ENCODE data around the gene SREBF1. TPM values are rescaled to one million over a fixed set of nuclear protein-coding genes. Genes with fewer than 3 reads are reported as not detected.

The SREBF1 gene
- total RNA-seq, 2 experiments from 2014 or later, result 175 to 176 TPM

- H3K4me1 Mint-ChIP-seq, result peaks cover 36% of the 10 kb centered on the region
- CTCF ChIA-PET, result interaction anchor here (0.6 to 1.2 kb wide), 3 partner anchors 15 to 71 kb away, joined by 3 read pairs; no protein-coding TSS in a partner anchor
- H3K36me3 Mint-ChIP-seq (ENCODE audit: low read depth), result peaks cover 5% of the 10 kb centered on the region
- H3K4me3 Mint-ChIP-seq, result no peak overlapping the region
- no peaks in the 10 kb centered on the region for H3K9me3 Mint-ChIP-seq
- POLR2A ChIA-PET, result no interaction called here
- peaks cover 4% of the 10 kb centered on the region for H3K27me3 Mint-ChIP-seq
- DNase-seq, result no peak
- no peak overlapping the region for H3K27ac Mint-ChIP-seq
Observed at GRCh38 chr17:17788967-17789366, 47.8 kb downstream of the SREBF1 start.

GRCh38 chr17:17787568-17787967 is 49.2 kb downstream of the SREBF1 start:
- peaks cover 8% of the 10 kb centered on the region for H3K27me3 Mint-ChIP-seq
- H3K4me3 Mint-ChIP-seq, result no peak overlapping the region
- DNase-seq, result no peak
- no peaks in the 10 kb centered on the region for H3K9me3 Mint-ChIP-seq
- no peaks in the 10 kb centered on the region for H3K36me3 Mint-ChIP-seq (ENCODE audit: low read depth)
- ChIA-PET CTCF (interaction anchor here (0.8 kb wide), 1 partner anchor 25 kb away, joined by 5 read pairs; no protein-coding TSS in a partner anchor), POLR2A (no interaction called here)
- H3K4me1 Mint-ChIP-seq, result peaks cover 25% of the 10 kb centered on the region
- no peak overlapping the region for H3K27ac Mint-ChIP-seq

- ChIA-PET POLR2A (no interaction called here), CTCF (interaction anchor here (0.6 to 0.8 kb wide), 3 partner anchors 24 to 132 kb away, joined by 3 to 5 read pairs (median 4); no protein-coding TSS in a partner anchor)
- H3K9me3 Mint-ChIP-seq, result no peaks in the 10 kb centered on the region
- H3K4me1 Mint-ChIP-seq, result peaks cover 20% of the 10 kb centered on the region
- no peak for DNase-seq
- peaks cover 8% of the 10 kb centered on the region for H3K27me3 Mint-ChIP-seq
- no peak overlapping the region for H3K4me3 Mint-ChIP-seq
- H3K27ac Mint-ChIP-seq, result no peak overlapping the region
- H3K36me3 Mint-ChIP-seq (ENCODE audit: low read depth), result no peaks in the 10 kb centered on the region
Observed at GRCh38 chr17:17786998-17787397, 49.8 kb downstream of the SREBF1 start.

- Mint-ChIP-seq H3K36me3 (ENCODE audit: low read depth) (no peaks in the 10 kb centered on the region), H3K4me1 (peaks cover 17% of the 10 kb centered on the region), H3K27ac (no peak overlapping the region), H3K9me3 (no peaks in the 10 kb centered on the region), H3K4me3 (no peak overlapping the region), H3K27me3 (peaks cover 18% of the 10 kb centered on the region)
- CTCF ChIA-PET, result interaction anchor here (1.3 to 1.5 kb wide), 4 partner anchors 10 to 419 kb away, joined by 3 to 4 read pairs (median 3); no protein-coding TSS in a partner anchor
- POLR2A ChIA-PET, result no interaction called here
- DNase-seq, result no peak
Observed at GRCh38 chr17:17785407-17785806, 51.4 kb downstream of the SREBF1 start.

GRCh38 chr17:17784657-17785267 is 52.0 kb downstream of the SREBF1 start:
- Mint-ChIP-seq H3K36me3 (ENCODE audit: low read depth) (no peaks in the 10 kb centered on the region), H3K27me3 (peaks cover 18% of the 10 kb centered on the region), H3K27ac (peak overlapping the region; percentile 54), H3K4me3 (peak overlapping the region; percentile 16), H3K4me1 (peaks cover 17% of the 10 kb centered on the region), H3K9me3 (no peaks in the 10 kb centered on the region)
- POLR2A ChIA-PET, result no interaction called here
- DNase-seq, result peak; percentile 23
- CTCF ChIA-PET, result interaction anchor here (1.3 to 1.5 kb wide), 4 partner anchors 10 to 419 kb away, joined by 3 to 4 read pairs (median 3); no protein-coding TSS in a partner anchor

- H3K4me1 Mint-ChIP-seq, result peaks cover 17% of the 10 kb centered on the region
- H3K9me3 Mint-ChIP-seq, result no peaks in the 10 kb centered on the region
- H3K27ac Mint-ChIP-seq, result no peak overlapping the region
- ChIA-PET CTCF (interaction anchor here (1.4 to 1.5 kb wide), 2 partner anchors 9 to 21 kb away, joined by 3 to 4 read pairs; no protein-coding TSS in a partner anchor), POLR2A (no interaction called here)
- no peak for DNase-seq
- H3K36me3 Mint-ChIP-seq (ENCODE audit: low read depth), result no peaks in the 10 kb centered on the region
- peak overlapping the region; percentile 72 for H3K4me3 Mint-ChIP-seq
- H3K27me3 Mint-ChIP-seq, result peaks cover 18% of the 10 kb centered on the region
Observed at GRCh38 chr17:17783825-17784656, 52.7 kb downstream of the SREBF1 start.

GRCh38 chr17:17783116-17783824 is 53.5 kb downstream of the SREBF1 start:
- peak; percentile 66 for DNase-seq
- POLR2A ChIA-PET, result no interaction called here

GRCh38 chr17:17782523-17783115 is 54.2 kb downstream of the SREBF1 start:
- peak overlapping the region; percentile 73 for H3K4me3 Mint-ChIP-seq
- H3K27ac Mint-ChIP-seq, result no peak overlapping the region
- peaks cover 17% of the 10 kb centered on the region for H3K4me1 Mint-ChIP-seq
- no peaks in the 10 kb centered on the region for H3K9me3 Mint-ChIP-seq
- POLR2A ChIA-PET, result no interaction called here
- H3K36me3 Mint-ChIP-seq (ENCODE audit: low read depth), result no peaks in the 10 kb centered on the region
- H3K27me3 Mint-ChIP-seq, result peaks cover 18% of the 10 kb centered on the region
- CTCF ChIA-PET, result no interaction called here
- no peak for DNase-seq

More at GRCh38 chr17:17783116-17783824, 53.5 kb downstream of the SREBF1 start:
- CTCF ChIA-PET, result no interaction called here
- Mint-ChIP-seq H3K9me3 (no peaks in the 10 kb centered on the region), H3K27ac (no peak overlapping the region), H3K4me3 (peak overlapping the region; percentile 73), H3K27me3 (peaks cover 18% of the 10 kb centered on the region), H3K36me3 (ENCODE audit: low read depth) (no peaks in the 10 kb centered on the region), H3K4me1 (peaks cover 17% of the 10 kb centered on the region)

- Mint-ChIP-seq H3K4me1 (peaks cover 17% of the 10 kb centered on the region), H3K4me3 (peak overlapping the region; percentile 50), H3K27me3 (peaks cover 18% of the 10 kb centered on the region), H3K27ac (no peak overlapping the region), H3K9me3 (no peaks in the 10 kb centered on the region), H3K36me3 (ENCODE audit: low read depth) (no peaks in the 10 kb centered on the region)
- DNase-seq, result no peak
- ChIA-PET CTCF (no interaction called here), POLR2A (no interaction called here)
Observed at GRCh38 chr17:17781591-17782496, 54.9 kb downstream of the SREBF1 start.

GRCh38 chr17:17780922-17781590 is 55.7 kb downstream of the SREBF1 start:
- Mint-ChIP-seq H3K27me3 (peaks cover 18% of the 10 kb centered on the region), H3K36me3 (ENCODE audit: low read depth) (no peaks in the 10 kb centered on the region), H3K4me3 (no peak overlapping the region), H3K9me3 (no peaks in the 10 kb centered on the region), H3K4me1 (peaks cover 17% of the 10 kb centered on the region), H3K27ac (no peak overlapping the region)
- CTCF ChIA-PET, result interaction anchor here (1.4 kb wide), 1 partner anchor 15 kb away, joined by 3 read pairs; no protein-coding TSS in a partner anchor
- POLR2A ChIA-PET, result no interaction called here
- no peak for DNase-seq

- Mint-ChIP-seq H3K4me1 (peaks cover 6% of the 10 kb centered on the region), H3K9me3 (no peaks in the 10 kb centered on the region), H3K27me3 (peaks cover 14% of the 10 kb centered on the region), H3K4me3 (no peak overlapping the region), H3K27ac (no peak overlapping the region), H3K36me3 (ENCODE audit: low read depth) (no peaks in the 10 kb centered on the region)
- CTCF ChIA-PET, result interaction anchor here (0.6 kb wide), 1 partner anchor 16 kb away, joined by 3 read pairs; no protein-coding TSS in a partner anchor
- DNase-seq, result no peak
- POLR2A ChIA-PET, result no interaction called here
Observed at GRCh38 chr17:17779015-17779611, 57.7 kb downstream of the SREBF1 start.

Measured in activated CD4-positive, alpha-beta T cell treated with anti-CD3 and anti-CD28 coated beads, Interleukin-2, amount 10 ng/mL, durations not matched to agents 7 days and 5 days (primary cell).